Panc1 (cell line): ENCODE measurements around the gene PNLIPRP3. TPM values are rescaled to one million over a fixed set of nuclear protein-coding genes. Genes with fewer than 3 reads are reported as not detected.

Experiments
- ATAC-seq: fragments of 200-7000 bp; cut with Tn5 transposase; 2 replicates; pipeline ENCODE4 v1.9.1; 2020; ENCODE audit warnings: mild to moderate bottlenecking, moderate library complexity
- BruUV-seq: library from RNA; stranded (reverse); fragments of 400-500 nt; replicated peaks from 2 replicates; lab custom pipeline; 2021; lab: Mats Ljungman, UMichigan
- CTCF ChIA-PET: fragments of 300-600 bp; sonication (Branson Sonifier 250); formaldehyde crosslinking; loops from one replicate; lab custom pipeline; 2022; ENCODE audit warnings: antibody characterized with exemption; lab: Charles Lee
- POLR2A ChIA-PET: fragments of 300-600 bp; sonication (Branson Sonifier 250); formaldehyde crosslinking; loops from one replicate; lab custom pipeline; 2022; ENCODE audit warnings: antibody characterized with exemption; lab: Charles Lee
- DNase-seq: peaks from one replicate; pipeline ENCODE4 v3.0.0-alpha.2; 2010; ENCODE audit warnings: low read depth, low spot score
- H3K27ac ChIP-seq: 2 replicates; pipeline ENCODE4 v1.5.1; 2011; ENCODE audit warnings: mild to moderate bottlenecking, low read length, inconsistent platforms
- H3K27me3 ChIP-seq: fragments of 200-500 bp; sonication (Bioruptor generic); 2 replicates; pipeline ENCODE4 v1.6.0; 2014; ENCODE audit warnings: low read length, inconsistent platforms; ENCODE audit not compliant: control insufficient read depth, insufficient read depth
- H3K36me3 ChIP-seq: fragments of 200-500 bp; sonication (Bioruptor generic); 2 replicates; pipeline ENCODE4 v1.5.1; 2014; ENCODE audit warnings: inconsistent platforms, mild to moderate bottlenecking, low read length, moderate library complexity; ENCODE audit not compliant: control insufficient read depth, insufficient read depth
- H3K4me1 ChIP-seq: 2 replicates; pipeline ENCODE4 v1.5.1; 2011; ENCODE audit warnings: inconsistent platforms, mild to moderate bottlenecking, low read length, moderate library complexity; ENCODE audit not compliant: control insufficient read depth, insufficient read depth
- H3K4me3 ChIP-seq, 2 experiments: 2 replicates each; pipeline ENCODE4 v1.5.1; 2011 to 2012; ENCODE audit warnings: low read depth in 2 of 2, low read length in 2 of 2, mild to moderate bottlenecking in 2 of 2, inconsistent platforms in 1 of 2, moderate library complexity in 1 of 2
- H3K9me3 ChIP-seq: fragments of 200-500 bp; sonication (Bioruptor generic); 2 replicates; pipeline ENCODE4 v1.5.1; 2014; ENCODE audit warnings: low read depth, mild to moderate bottlenecking, inconsistent platforms, low read length, moderate library complexity; ENCODE audit not compliant: control insufficient read depth, insufficient read depth
- POLR2AphosphoS5 ChIP-seq: IDR thresholded peaks from 2 replicates; pipeline ENCODE4 v1.6.1; 2012; ENCODE audit warnings: mild to moderate bottlenecking, low read depth, low read length, moderate library complexity
- REST ChIP-seq, 2 experiments: IDR thresholded peaks; 2 replicates each; pipeline ENCODE4 v1.6.1; 2011 to 2012; ENCODE audit warnings: low read depth in 2 of 2, control low read depth in 1 of 2, low read length in 1 of 2, mild to moderate bottlenecking in 1 of 2, moderate library complexity in 1 of 2; ENCODE audit not compliant: insufficient read depth in 1 of 2
- SIN3A ChIP-seq: IDR thresholded peaks from 2 replicates; pipeline ENCODE4 v1.6.1; 2012; ENCODE audit warnings: low read depth, mild to moderate bottlenecking, low read length, moderate library complexity, borderline replicate concordance; ENCODE audit not compliant: insufficient read depth
- TCF7L2 ChIP-seq: IDR thresholded peaks from 2 replicates; pipeline ENCODE4 v1.6.1; 2011; ENCODE audit warnings: mild to moderate bottlenecking, low read depth, low read length, inconsistent platforms
- in situ Hi-C: cut with HindIII; loops from 2 replicates; pipeline ENCODE4 v1.10.0; 2016; ENCODE audit warnings: low sequenced_read_pairs, low pct_unique_long_range_greater_than_20kb
- intact Hi-C: fragments of 100-400 bp; cut with micrococcal nuclease; formaldehyde crosslinking; loops from one replicate; pipeline ENCODE4 v1.10.0; 2022; ENCODE audit not compliant: unreplicated experiment
- total RNA-seq: library from RNA; stranded (reverse); gene quantifications from one replicate; pipeline ENCODE4 v1.2.1, GENCODE V29; 2021; ENCODE audit not compliant: unreplicated experiment
- TF ChIP-seq, protein P1 (sequence below): fragments of 450-650 bp; IDR thresholded peaks from 2 replicates; pipeline ENCODE4 v1.5.1; 2017; ENCODE audit warnings: mild to moderate bottlenecking

The PNLIPRP3 gene
- total RNA-seq, 1 experiment from 2014 or later, result not detected

GRCh38 chr10:116421815-116422214, 5.8 kb upstream of the PNLIPRP3 start:
- H3K27ac ChIP-seq, result no peak overlapping the region
- no peaks in the 10 kb centered on the region for H3K36me3 ChIP-seq
- no peak overlapping the region for H3K4me3 ChIP-seq
- H3K4me1 ChIP-seq, result no peaks in the 10 kb centered on the region
- TF ChIP-seq, protein P1, sequence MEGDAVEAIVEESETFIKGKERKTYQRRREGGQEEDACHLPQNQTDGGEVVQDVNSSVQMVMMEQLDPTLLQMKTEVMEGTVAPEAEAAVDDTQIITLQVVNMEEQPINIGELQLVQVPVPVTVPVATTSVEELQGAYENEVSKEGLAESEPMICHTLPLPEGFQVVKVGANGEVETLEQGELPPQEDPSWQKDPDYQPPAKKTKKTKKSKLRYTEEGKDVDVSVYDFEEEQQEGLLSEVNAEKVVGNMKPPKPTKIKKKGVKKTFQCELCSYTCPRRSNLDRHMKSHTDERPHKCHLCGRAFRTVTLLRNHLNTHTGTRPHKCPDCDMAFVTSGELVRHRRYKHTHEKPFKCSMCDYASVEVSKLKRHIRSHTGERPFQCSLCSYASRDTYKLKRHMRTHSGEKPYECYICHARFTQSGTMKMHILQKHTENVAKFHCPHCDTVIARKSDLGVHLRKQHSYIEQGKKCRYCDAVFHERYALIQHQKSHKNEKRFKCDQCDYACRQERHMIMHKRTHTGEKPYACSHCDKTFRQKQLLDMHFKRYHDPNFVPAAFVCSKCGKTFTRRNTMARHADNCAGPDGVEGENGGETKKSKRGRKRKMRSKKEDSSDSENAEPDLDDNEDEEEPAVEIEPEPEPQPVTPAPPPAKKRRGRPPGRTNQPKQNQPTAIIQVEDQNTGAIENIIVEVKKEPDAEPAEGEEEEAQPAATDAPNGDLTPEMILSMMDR, result no peak
- TF ChIP-seq REST (IDR thresholded peaks at IDR 0.05; ENCODE audit: insufficient read depth in 1 of 2, low read depth in 2 of 2, low read length in 1 of 2) (no peak), POLR2AphosphoS5 (no peak), TCF7L2 (no peak), SIN3A (no peak)
- ChIA-PET POLR2A (no interaction called here), CTCF (no interaction called here)
- H3K9me3 ChIP-seq, result no peaks in the 10 kb centered on the region
- BruUV-seq, result no TSS peak
- ATAC-seq (no peak), DNase-seq (no peak)
- in situ Hi-C loops (no loop called here), intact Hi-C loops (no loop called here)
- 0 out of 2 replicates have a peak, but pooled peaks cover 2% of the 10 kb centered on the region for H3K27me3 ChIP-seq

GRCh38 chr10:116429288-116429977, 1.8 kb downstream of the PNLIPRP3 start:
- no TSS peak for BruUV-seq
- DNase-seq, result no peak
- Histone ChIP-seq H3K4me1 (no peaks in the 10 kb centered on the region), H3K36me3 (no peaks in the 10 kb centered on the region), H3K27me3 (peaks cover 3% of the 10 kb centered on the region), H3K9me3 (no peaks in the 10 kb centered on the region), H3K27ac (no peak overlapping the region), H3K4me3 (no peak overlapping the region)
- ChIA-PET CTCF (no interaction called here), POLR2A (no interaction called here)
- intact Hi-C loops, result no loop called here
- in situ Hi-C loops, result no loop called here
- ATAC-seq, result no peak
- TF ChIP-seq REST (IDR thresholded peaks at IDR 0.05; ENCODE audit: insufficient read depth in 1 of 2, low read depth in 2 of 2, low read length in 1 of 2) (no peak), SIN3A (no peak), POLR2AphosphoS5 (no peak), TCF7L2 (no peak)
- TF ChIP-seq, protein P1, result no peak
